K562 (cell line): ENCODE measurements around the gene HOXD9. TPM values are rescaled to one million over a fixed set of nuclear protein-coding genes. Genes with fewer than 3 reads are reported as not detected.
A peak's percentile ranks its signal among the peaks of the same experiment; 100 is the strongest.

Experiments used
- CEBPZ ChIP-seq: fragments of 150-350 bp; IDR thresholded peaks from 2 replicates; pipeline ENCODE4 v1.6.1; 2014; ENCODE audit warnings: low read depth, mild to moderate bottlenecking, low read length, borderline replicate concordance
- CREM ChIP-seq: IDR thresholded peaks from 2 replicates; pipeline ENCODE4 v1.6.1; 2014; ENCODE audit warnings: antibody characterized with exemption, low read depth
- HNRNPH1 ChIP-seq: fragments of 200-400 bp; formaldehyde crosslinking; optimal IDR thresholded peaks from 2 replicates; pipeline ENCODE3; 2017; ENCODE audit warnings: low read depth, mild to moderate bottlenecking, low read length, moderate library complexity
- MAFK ChIP-seq: IDR thresholded peaks from 2 replicates; pipeline ENCODE4 v1.6.1; 2011; ENCODE audit warnings: low read length, improper control_type of control experiment
- NONO ChIP-seq, 2 experiments: fragments of 200-400 bp in 1 of 2; fragments of 450-650 bp in 1 of 2; formaldehyde crosslinking in 1 of 2; IDR thresholded peaks; 2 replicates each; pipeline ENCODE4 v1.6.1; 2017; ENCODE audit warnings: low read depth in 2 of 2, mild to moderate bottlenecking in 2 of 2, moderate library complexity in 2 of 2, low read length in 1 of 2
- PTRF ChIP-seq: fragments of 450-650 bp; IDR thresholded peaks from 2 replicates; pipeline ENCODE4 v1.6.1; 2016; ENCODE audit warnings: mild to moderate bottlenecking, missing genetic modification characterization, missing compliant biosample characterization
- RBM17 ChIP-seq: fragments of 200-400 bp; formaldehyde crosslinking; IDR thresholded peaks from 2 replicates; pipeline ENCODE4 v1.6.1; 2017; ENCODE audit warnings: low read depth, mild to moderate bottlenecking, low read length, borderline replicate concordance
- TAF7 ChIP-seq: fragments of 450-650 bp; IDR thresholded peaks from 2 replicates; pipeline ENCODE4 v1.6.1; 2016; ENCODE audit warnings: missing genetic modification characterization, missing compliant biosample characterization
- ZBTB33 ChIP-seq: sonication (generic); formaldehyde crosslinking; IDR thresholded peaks from 2 replicates; pipeline ENCODE4 v1.8.1; 2023; ENCODE audit warnings: mild to moderate bottlenecking, missing genetic modification reagents
- ZNF324 ChIP-seq: fragments of 250-450 bp; sonication (Bioruptor Pico); IDR thresholded peaks from 2 replicates; pipeline ENCODE4 v1.4.0; 2020; ENCODE audit warnings: mild to moderate bottlenecking
- ZNF518B ChIP-seq: fragments of 250-450 bp; sonication (Bioruptor Pico); IDR thresholded peaks from 2 replicates; pipeline ENCODE4 v1.5.0; 2021; ENCODE audit warnings: mild to moderate bottlenecking, moderate library complexity
- ZNF79 ChIP-seq: fragments of 250-450 bp; sonication (Bioruptor Pico); IDR thresholded peaks from 2 replicates; pipeline ENCODE4 v1.4.0; 2020; ENCODE audit warnings: low read depth, mild to moderate bottlenecking, moderate library complexity
- polyA plus RNA-seq, 8 experiments: library from polyadenylated mRNA; depleted of rRNA in 4 of 8; stranded (reverse) in 5 of 8; unstranded in 3 of 8; fragments of >200 nt; fragmentation: Nextera tagmentation in 2 of 8; fragmentation: Illumina TruSeq in 1 of 8; extraction: Ambion mirVana in 2 of 8; extraction: Trizol in 1 of 8; gene quantifications; 2 replicates each; pipeline versions ENCODE4 v1.2.1 to v1.2.3, GENCODE V29; 2011 to 2014; ENCODE audit warnings: inconsistent platforms in 1 of 8, missing spikeins in 1 of 8
- total RNA-seq, 7 experiments: library from RNA; depleted of rRNA in 6 of 7; stranded (reverse); fragments of >200 nt in 6 of 7; fragmentation: Illumina TruSeq in 2 of 7; extraction: Trizol in 2 of 7; gene quantifications; 2 replicates each; pipeline versions ENCODE4 v1.2.1 to v1.2.3, GENCODE V29; 2011 to 2021; ENCODE audit warnings: low replicate concordance in 1 of 7
- TF ChIP-seq, protein P1 (sequence below): fragments of 250-450 bp; sonication (Bioruptor Pico); IDR thresholded peaks from 2 replicates; pipeline ENCODE4 v1.4.0; 2020

HOXD9 gene
- total and polyA plus RNA-seq, 9 of the 15 experiments (the other 6 are each of a cell fraction or from before 2014, with no cell fraction given), result not detected

GRCh38 chr2:176079831-176080539, 42.5 kb upstream of the HOXD9 start (continued):
- no peak for TF ChIP-seq NONO (IDR thresholded peaks at IDR 0.05; ENCODE audit: low read depth in 2 of 2, low read length in 1 of 2)
- no peak for TF ChIP-seq MAFK
- no peak for TF ChIP-seq CEBPZ
- TF ChIP-seq CREM, result peak; percentile 48; the same call in 1 of the 2 replicates
- no peak for TF ChIP-seq ZNF79 (CRISPR knock-in tag)
- TF ChIP-seq HNRNPH1, result no peak
- no peak for TF ChIP-seq TAF7 (tag)
- TF ChIP-seq ZNF518B (CRISPR knock-in tag), result no peak
- TF ChIP-seq PTRF (tag), result no peak
- no peak for TF ChIP-seq ZBTB33
- TF ChIP-seq ZNF324 (CRISPR knock-in tag), result no peak
- TF ChIP-seq, protein P1, sequence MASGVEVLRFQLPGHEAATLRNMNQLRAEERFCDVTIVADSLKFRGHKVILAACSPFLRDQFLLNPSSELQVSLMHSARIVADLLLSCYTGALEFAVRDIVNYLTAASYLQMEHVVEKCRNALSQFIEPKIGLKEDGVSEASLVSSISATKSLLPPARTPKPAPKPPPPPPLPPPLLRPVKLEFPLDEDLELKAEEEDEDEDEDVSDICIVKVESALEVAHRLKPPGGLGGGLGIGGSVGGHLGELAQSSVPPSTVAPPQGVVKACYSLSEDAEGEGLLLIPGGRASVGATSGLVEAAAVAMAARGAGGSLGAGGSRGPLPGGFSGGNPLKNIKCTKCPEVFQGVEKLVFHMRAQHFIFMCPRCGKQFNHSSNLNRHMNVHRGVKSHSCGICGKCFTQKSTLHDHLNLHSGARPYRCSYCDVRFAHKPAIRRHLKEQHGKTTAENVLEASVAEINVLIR (CRISPR knock-in tag), result no peak
- TF ChIP-seq RBM17, result no peak
